B cell (primary cell): ENCODE measurements around the gene PGK1. TPM values are rescaled to one million over a fixed set of nuclear protein-coding genes. Genes with fewer than 3 reads are reported as not detected.

Source experiments
- ATAC-seq: fragments of 200-7000 bp; cut with Tn5 transposase; one replicate; pipeline ENCODE4 v1.10.0; 2021; ENCODE audit warnings: low read depth, mild to moderate bottlenecking, moderate number of reproducible peaks, moderate library complexity
- CTCF ChIA-PET: fragments of 350-600 bp; sonication (Branson Sonifier 250); formaldehyde crosslinking; loops from one replicate; lab custom pipeline; 2021; ENCODE audit warnings: antibody characterized with exemption, inconsistent platforms; lab: Charles Lee
- POLR2A ChIA-PET: fragments of 350-600 bp; sonication (Branson Sonifier 250); formaldehyde crosslinking; loops from one replicate; lab custom pipeline; 2021; ENCODE audit warnings: antibody characterized with exemption; lab: Charles Lee
- DNase-seq: peaks from one replicate; pipeline ENCODE4 v3.0.0; 2013
- H2AFZ ChIP-seq: 2 replicates; pipeline ENCODE4 v1.6.1; 2012; ENCODE audit warnings: mild to moderate bottlenecking, low read depth, low read length; ENCODE audit not compliant: insufficient read depth, poor library complexity, severe bottlenecking
- H3K27ac ChIP-seq, 2 donors: 1 replicate in 1 of 2; 2 replicates in 1 of 2; pipeline ENCODE4 v1.5.1; 2012 to 2013; ENCODE audit warnings: low read length in 2 of 2, mild to moderate bottlenecking in 2 of 2, moderate library complexity in 1 of 2
- H3K27me3 ChIP-seq, 4 experiments: fragments of 200-600 bp in 1 of 4; sonication (generic) in 1 of 4; replicated peaks in 1 of 4; 1 replicate in 2 of 4; 2 replicates in 2 of 4; pipeline versions ENCODE4 v1.6.1 to v1.7.0; 2013 to 2016; ENCODE audit warnings: low read length in 3 of 4, mild to moderate bottlenecking in 2 of 4, mixed read lengths in 1 of 4, moderate library complexity in 1 of 4; ENCODE audit not compliant: insufficient read depth in 4 of 4, control insufficient read depth in 3 of 4; ENCODE audit errors: control extremely low read depth in 1 of 4
- H3K36me3 ChIP-seq, 2 experiments: replicated peaks in 1 of 2; 1 replicate in 1 of 2; 2 replicates in 1 of 2; pipeline versions ENCODE4 v1.6.1 to v1.7.1; 2013; ENCODE audit warnings: low read length in 1 of 2; ENCODE audit not compliant: insufficient read depth in 2 of 2, control insufficient read depth in 1 of 2; ENCODE audit errors: control extremely low read depth in 1 of 2, extremely low read depth in 1 of 2
- H3K4me1 ChIP-seq, 2 donors: fragments of 200-600 bp in 1 of 2; sonication (generic) in 1 of 2; 1 replicate in 1 of 2; 2 replicates in 1 of 2; pipeline versions ENCODE4 v1.5.1 to v1.6.1; 2013 to 2017; ENCODE audit warnings: low read length in 2 of 2; ENCODE audit not compliant: control insufficient read depth in 2 of 2, insufficient read depth in 2 of 2
- H3K4me2 ChIP-seq: replicated peaks from 2 replicates; pipeline ENCODE3; 2012; ENCODE audit warnings: mild to moderate bottlenecking, low read depth, low read length; ENCODE audit not compliant: poor library complexity, severe bottlenecking
- H3K4me3 ChIP-seq, 5 experiments: fragments of 200-600 bp in 1 of 5; sonication (generic) in 1 of 5; 1 replicate in 3 of 5; 2 replicates in 2 of 5; pipeline versions ENCODE4 v1.5.1 to v1.7.0; 2011 to 2016; ENCODE audit warnings: low read length in 4 of 5, mild to moderate bottlenecking in 4 of 5, low read depth in 2 of 5, control low read depth in 1 of 5, moderate library complexity in 1 of 5; ENCODE audit not compliant: insufficient read depth in 1 of 5; ENCODE audit errors: control extremely low read depth in 1 of 5, extremely low read depth in 1 of 5
- H3K79me2 ChIP-seq: fragments of 200-600 bp; sonication (generic); one replicate; pipeline ENCODE4 v1.6.0; 2016; ENCODE audit warnings: low read length; ENCODE audit not compliant: control insufficient read depth, insufficient read depth
- H3K9ac ChIP-seq: fragments of 200-600 bp; sonication (generic); 2 replicates; pipeline ENCODE4 v1.6.1; 2017; ENCODE audit warnings: mild to moderate bottlenecking, low read length, moderate library complexity
- H3K9me3 ChIP-seq, 3 donors: one replicate each; pipeline versions ENCODE4 v1.6.1 to v1.7.1; 2013; ENCODE audit warnings: low read length in 2 of 3; ENCODE audit not compliant: control insufficient read depth in 2 of 3, insufficient read depth in 1 of 3; ENCODE audit errors: control extremely low read depth in 1 of 3
- H4K20me1 ChIP-seq: 2 replicates; pipeline ENCODE4 v1.6.0; 2012; ENCODE audit warnings: mild to moderate bottlenecking, low read length; ENCODE audit not compliant: insufficient read depth, control insufficient read depth, poor library complexity, severe bottlenecking
- H3K27ac Mint-ChIP-seq: one replicate; pipeline ENCODE4 v1.8.0; 2021; ENCODE audit warnings: mixed read lengths
- H3K27me3 Mint-ChIP-seq: one replicate; pipeline ENCODE4 v1.8.0; 2021; ENCODE audit warnings: mixed read lengths
- H3K4me1 Mint-ChIP-seq: one replicate; pipeline ENCODE4 v1.8.0; 2021; ENCODE audit warnings: mixed read lengths
- H3K4me3 Mint-ChIP-seq: one replicate; pipeline ENCODE4 v1.8.0; 2021; ENCODE audit warnings: mixed read lengths
- H3K9me3 Mint-ChIP-seq: one replicate; pipeline ENCODE4 v1.8.0; 2022; ENCODE audit warnings: mixed read lengths; ENCODE audit not compliant: insufficient read depth
- EZH2 ChIP-seq: IDR thresholded peaks from 2 replicates; pipeline ENCODE4 v1.6.1; 2012; ENCODE audit warnings: borderline replicate concordance, low read depth, mild to moderate bottlenecking, moderate library complexity, low read length; ENCODE audit not compliant: insufficient read depth, poor library complexity, severe bottlenecking
- WGBS: methylation state at CpG from one replicate; pipeline ENCODE4 v1.1.5; 2013; ENCODE audit warnings: missing lambda C conversion rate; ENCODE audit not compliant: insufficient coverage; 5-methylcytosine and 5-hydroxymethylcytosine counted together
- intact Hi-C: fragments of 100-400 bp; cut with micrococcal nuclease; formaldehyde crosslinking; loops from one replicate; pipeline ENCODE4 v1.10.0; 2022
- polyA plus RNA-seq: library from polyadenylated mRNA; depleted of rRNA; stranded (reverse); fragments of >200 nt; gene quantifications from 2 replicates; pipeline ENCODE4 v1.2.3, GENCODE V29; 2012
- total RNA-seq, 2 donors: library from RNA; stranded (reverse); fragments of 120-200 nt in 1 of 2; gene quantifications; 1 replicate in 1 of 2; 2 replicates in 1 of 2; pipeline versions ENCODE4 v1.2.3 to v1.2.4, GENCODE V29; 2013 to 2022
- TF ChIP-seq, protein P1 (sequence below): fragments of 200-600 bp; IDR thresholded peaks from one replicate; pipeline ENCODE4 v1.8.0; 2022; ENCODE audit warnings: antibody characterized with exemption, mild to moderate bottlenecking

Gene PGK1
- total and polyA plus RNA-seq, 2 donors (not counting 1 experiment from before 2014, with no cell fraction given), result 83.7 to 162 TPM

DNA sequence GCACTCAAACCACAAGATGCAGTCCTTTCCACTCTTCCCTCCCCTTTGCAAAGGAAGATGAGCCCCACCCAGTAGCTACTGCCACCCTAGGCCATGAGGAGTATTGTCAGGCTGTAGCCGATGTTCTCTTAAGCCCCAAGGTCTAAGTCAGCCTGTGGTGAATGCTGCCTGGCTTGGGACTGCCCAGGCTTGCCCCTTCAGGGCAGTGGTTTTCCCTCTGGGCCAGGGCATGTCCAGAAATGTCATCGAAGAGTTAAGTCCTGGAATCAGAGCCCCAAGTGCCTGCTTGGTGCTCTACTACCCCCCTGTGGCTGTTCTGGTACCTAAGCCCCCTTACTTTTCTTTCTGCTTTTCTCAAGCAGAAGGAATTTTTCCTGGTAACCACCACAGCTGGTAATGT, 11.8 kb upstream of the PGK1 start:
- no peak overlapping the region for H3K27ac Mint-ChIP-seq
- intact Hi-C loops, result no loop called here

DNA sequence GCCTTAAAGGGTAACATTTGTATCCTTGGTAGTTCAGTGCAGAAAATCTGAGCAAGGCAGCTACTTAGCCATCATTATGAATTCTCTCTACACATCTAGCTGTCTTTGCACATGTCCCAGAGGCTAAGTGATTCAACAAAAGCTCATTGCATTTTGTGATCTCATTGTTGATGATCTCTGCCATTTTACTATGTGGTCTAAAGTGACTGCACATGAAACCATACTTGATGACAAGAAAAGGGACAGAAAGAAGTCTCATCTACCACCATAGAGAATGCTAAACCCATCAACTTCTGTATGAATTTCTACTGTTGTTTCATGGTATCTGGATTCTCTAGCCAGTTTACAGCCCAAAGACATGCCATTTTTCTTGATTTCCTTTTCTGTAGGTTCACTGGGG, 5.9 kb upstream of the PGK1 start:
- Histone ChIP-seq H3K27ac (no peak overlapping the region), H2AFZ (no peak overlapping the region), H4K20me1 (no peaks in the 10 kb centered on the region), H3K4me2 (no peak overlapping the region), H3K4me3 (no peak overlapping the region), H3K9ac (no peak overlapping the region), H3K36me3 (no peaks in the 10 kb centered on the region), H3K27me3 (no peaks in the 10 kb centered on the region), H3K4me1 (peaks cover 0 to 3% of the 10 kb centered on the region in 2 donors), H3K9me3 (no peaks in the 10 kb centered on the region), H3K79me2 (no peaks in the 10 kb centered on the region)
- no peak for DNase-seq
- Mint-ChIP-seq H3K27me3 (no peaks in the 10 kb centered on the region), H3K9me3 (no peaks in the 10 kb centered on the region), H3K27ac (no peak overlapping the region), H3K4me3 (no peak overlapping the region), H3K4me1 (no peaks in the 10 kb centered on the region)
- intact Hi-C loops, result no loop called here
- POLR2A ChIA-PET, result no interaction called here
- CTCF ChIA-PET, result no interaction called here
- TF ChIP-seq EZH2, result no peak
- TF ChIP-seq, protein P1, sequence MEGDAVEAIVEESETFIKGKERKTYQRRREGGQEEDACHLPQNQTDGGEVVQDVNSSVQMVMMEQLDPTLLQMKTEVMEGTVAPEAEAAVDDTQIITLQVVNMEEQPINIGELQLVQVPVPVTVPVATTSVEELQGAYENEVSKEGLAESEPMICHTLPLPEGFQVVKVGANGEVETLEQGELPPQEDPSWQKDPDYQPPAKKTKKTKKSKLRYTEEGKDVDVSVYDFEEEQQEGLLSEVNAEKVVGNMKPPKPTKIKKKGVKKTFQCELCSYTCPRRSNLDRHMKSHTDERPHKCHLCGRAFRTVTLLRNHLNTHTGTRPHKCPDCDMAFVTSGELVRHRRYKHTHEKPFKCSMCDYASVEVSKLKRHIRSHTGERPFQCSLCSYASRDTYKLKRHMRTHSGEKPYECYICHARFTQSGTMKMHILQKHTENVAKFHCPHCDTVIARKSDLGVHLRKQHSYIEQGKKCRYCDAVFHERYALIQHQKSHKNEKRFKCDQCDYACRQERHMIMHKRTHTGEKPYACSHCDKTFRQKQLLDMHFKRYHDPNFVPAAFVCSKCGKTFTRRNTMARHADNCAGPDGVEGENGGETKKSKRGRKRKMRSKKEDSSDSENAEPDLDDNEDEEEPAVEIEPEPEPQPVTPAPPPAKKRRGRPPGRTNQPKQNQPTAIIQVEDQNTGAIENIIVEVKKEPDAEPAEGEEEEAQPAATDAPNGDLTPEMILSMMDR, result no peak
- no peak for ATAC-seq

More for the DNA sequence above, 11.8 kb upstream of the PGK1 start:
- Histone ChIP-seq H3K9ac (no peak overlapping the region), H3K27me3 (no peaks in the 10 kb centered on the region), H3K9me3 (peaks cover 0 to 2% (median 0%) of the 10 kb centered on the region in 3 donors), H4K20me1 (no peaks in the 10 kb centered on the region), H2AFZ (no peak overlapping the region), H3K4me2 (no peak overlapping the region), H3K36me3 (no peaks in the 10 kb centered on the region), H3K4me1 (no peaks in the 10 kb centered on the region), H3K27ac (no peak overlapping the region), H3K79me2 (no peaks in the 10 kb centered on the region), H3K4me3 (no peak overlapping the region)
- no peak for ATAC-seq
- TF ChIP-seq, protein P1, result no peak
- no peak for TF ChIP-seq EZH2
- ChIA-PET CTCF (no interaction called here), POLR2A (no interaction called here)
- 40% methylated on average over 1 of the region's 2 CpGs for WGBS
- no peaks in the 10 kb centered on the region for H3K27me3 Mint-ChIP-seq
- no peaks in the 10 kb centered on the region for H3K9me3 Mint-ChIP-seq
- no peak overlapping the region for H3K4me3 Mint-ChIP-seq
- no peaks in the 10 kb centered on the region for H3K4me1 Mint-ChIP-seq
- no peak for DNase-seq
